Renal cortex interstitium (tissue), 11 donors: ENCODE measurements around the gene KIF26B. TPM values are rescaled to one million over a fixed set of nuclear protein-coding genes. Genes with fewer than 3 reads are reported as not detected.

Experiments
- DNase-seq, 11 donors: peaks; one replicate each; pipeline ENCODE4 v3.0.0-alpha.2; 2013; ENCODE audit warnings: low read depth in 9 of 11, low spot score in 4 of 11; ENCODE audit errors: extremely low read depth in 1 of 11
- polyA plus RNA-seq, 3 donors: library from polyadenylated mRNA; unstranded; fragments of 120-200 nt; gene quantifications; one replicate each; pipeline ENCODE4 v1.2.1, GENCODE V29; 2013; ENCODE audit not compliant: insufficient read length in 3 of 3

The KIF26B gene
- polyA plus RNA-seq, 3 donors = 33.4 to 39.4 (median 38.3) TPM

GRCh38 chr1:245160288-245160687 is 5.5 kb downstream of the KIF26B start:
- DNase-seq = no peak

DNA sequence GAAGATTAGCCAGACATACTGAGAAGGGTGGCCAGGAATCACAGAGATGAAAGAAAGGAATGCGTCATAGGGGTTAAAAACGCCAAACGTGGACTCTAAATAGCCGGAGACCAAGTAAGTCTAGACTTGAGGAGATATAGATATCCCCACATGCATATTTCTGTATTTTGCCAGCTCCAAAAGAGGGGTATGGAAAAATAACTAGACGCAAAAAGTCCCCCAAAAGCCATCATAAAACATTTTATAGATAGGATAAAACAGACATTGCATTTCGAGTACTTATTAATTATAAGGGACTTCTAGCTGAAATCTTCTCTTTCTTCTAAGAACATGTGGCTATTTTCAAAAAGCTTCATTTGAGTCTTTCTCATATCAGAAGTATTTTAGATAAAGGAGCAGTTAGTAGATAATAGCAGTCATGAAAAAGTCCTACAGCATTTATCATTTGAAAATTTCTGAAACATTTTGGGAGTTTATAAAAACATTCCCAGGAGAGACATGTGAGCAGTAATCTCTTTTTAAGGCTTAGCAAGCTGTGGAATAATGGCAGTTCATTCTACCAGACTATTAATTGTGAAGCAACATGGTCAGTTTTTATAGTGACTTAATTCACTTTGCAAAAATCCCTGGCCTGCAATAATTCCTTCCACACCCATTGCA is 6.1 kb downstream of the KIF26B start:
- no peak for DNase-seq

DNA sequence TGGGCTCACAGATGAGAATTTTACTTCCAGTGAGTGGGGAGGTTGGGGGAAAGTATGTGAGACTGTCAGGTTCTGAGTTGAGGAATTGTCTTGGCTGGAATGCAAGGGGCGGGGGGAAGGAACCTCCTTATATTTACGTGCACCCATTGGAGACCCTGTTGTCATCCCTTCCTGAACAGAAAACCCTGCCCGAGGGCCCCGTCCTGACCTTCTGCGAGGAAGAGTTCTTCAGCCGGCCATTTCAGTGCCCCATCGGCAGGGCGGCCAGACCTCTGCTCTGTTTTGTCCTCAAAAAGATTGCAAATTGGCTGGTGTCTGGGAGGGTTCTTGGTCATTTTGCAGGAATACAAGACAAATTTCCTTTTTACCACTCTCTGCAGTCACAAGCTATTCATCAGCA is 7.1 kb downstream of the KIF26B start:
- DNase-seq = no peak

DNA sequence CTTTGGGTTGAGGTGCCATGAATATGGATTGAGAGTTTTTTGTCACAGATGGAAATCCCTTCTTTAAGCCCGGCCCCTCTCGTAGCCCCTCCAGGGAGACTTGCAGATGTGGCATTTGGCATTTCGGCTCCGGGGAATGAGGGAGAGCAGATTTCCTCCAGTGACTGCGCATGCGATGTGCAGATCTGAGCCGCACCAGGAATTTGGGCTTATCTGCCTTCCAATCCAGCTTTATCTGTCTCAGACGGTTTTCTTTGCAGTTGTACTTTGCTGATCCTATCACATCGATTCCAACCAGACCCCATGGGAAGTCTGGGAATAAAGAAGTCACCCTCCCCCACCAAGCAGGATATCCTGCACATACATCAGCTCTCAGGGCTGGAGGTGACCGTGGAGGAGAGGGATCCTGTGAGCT is 11.7 kb downstream of the KIF26B start:
- DNase-seq = no peak

DNA sequence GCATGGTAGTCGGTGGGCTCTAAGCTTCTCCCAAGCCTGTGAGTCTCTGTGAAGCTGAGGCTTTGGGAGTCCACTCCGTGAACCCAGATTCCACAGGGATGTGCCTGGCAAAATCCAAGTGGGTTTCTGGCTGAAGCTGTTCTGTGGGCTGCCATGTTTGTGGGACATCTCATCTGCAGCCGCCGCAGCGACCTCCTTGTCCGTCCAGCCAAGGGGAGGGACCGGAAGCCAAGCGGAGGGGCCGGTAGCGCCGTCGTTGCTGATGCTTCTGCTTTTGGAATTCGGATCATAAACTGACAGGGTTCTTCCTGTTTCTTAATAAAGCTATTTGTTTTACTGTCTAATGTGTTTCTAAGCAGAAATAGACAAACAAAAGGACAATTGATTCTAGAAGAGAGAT is 13.3 kb downstream of the KIF26B start:
- DNase-seq = peak in 1 of 11 donors; percentile 24

GRCh38 chr1:245168906-245169305 is 14.1 kb downstream of the KIF26B start:
- DNase-seq = no peak

DNA sequence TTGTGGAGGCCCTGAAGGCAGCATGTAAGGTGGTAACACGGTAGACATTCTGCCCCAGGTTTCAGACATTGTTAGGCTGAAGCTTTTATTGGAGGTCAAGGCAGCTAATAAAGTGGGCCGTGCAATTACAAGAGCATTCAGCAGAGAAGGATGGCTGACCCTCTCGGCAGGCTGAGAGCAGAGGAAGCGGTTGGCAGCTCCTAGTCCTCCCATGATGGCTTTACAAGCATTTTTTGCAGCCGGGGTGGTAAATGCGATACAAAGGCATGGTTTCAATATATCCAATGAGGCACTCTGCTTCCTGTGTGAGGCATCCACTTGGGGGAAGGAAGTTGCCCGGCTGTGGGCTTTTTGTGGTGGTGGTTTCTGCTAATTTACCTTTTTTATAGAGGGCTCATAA is 14.6 kb downstream of the KIF26B start:
- peak in 1 of 11 donors; percentile 35 for DNase-seq

DNA sequence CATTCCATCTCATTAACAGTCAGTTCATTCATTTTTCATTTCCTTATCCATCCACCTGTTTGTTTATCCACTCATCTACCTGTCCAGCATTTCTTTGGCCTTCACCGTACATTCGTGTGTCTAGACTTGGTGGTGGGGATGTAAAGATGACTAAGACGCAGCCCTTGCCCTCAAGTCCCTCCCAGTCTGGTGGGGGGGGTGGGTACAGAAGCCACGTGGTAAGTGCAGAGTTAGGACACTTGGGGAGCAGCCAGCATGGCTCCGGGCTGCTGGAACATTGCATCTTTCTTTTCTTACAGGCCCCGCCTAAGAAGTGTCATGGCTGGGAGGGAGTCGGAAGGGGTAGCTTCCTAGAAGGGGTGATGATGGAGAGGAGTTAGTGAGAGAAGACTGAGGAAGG is 17.2 kb downstream of the KIF26B start:
- no peak for DNase-seq

DNA sequence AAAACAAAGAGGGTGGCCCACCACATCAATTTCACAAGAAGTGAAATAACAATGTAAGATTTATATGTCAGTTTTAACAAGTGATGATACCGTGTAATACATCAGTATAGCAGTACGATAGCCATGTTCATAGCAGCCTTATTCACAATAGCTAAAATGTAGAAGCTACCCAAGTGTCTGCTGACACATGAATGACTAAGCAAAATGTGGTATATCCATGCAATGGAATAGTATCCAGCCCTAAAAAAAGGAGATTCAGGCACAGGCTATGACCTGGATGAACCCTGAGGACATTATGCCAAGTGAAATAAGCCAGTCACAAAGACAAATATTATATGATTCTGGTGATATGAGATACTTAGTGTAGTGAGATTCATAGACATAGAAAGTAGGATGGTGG is 18.0 kb downstream of the KIF26B start:
- no peak for DNase-seq

DNA sequence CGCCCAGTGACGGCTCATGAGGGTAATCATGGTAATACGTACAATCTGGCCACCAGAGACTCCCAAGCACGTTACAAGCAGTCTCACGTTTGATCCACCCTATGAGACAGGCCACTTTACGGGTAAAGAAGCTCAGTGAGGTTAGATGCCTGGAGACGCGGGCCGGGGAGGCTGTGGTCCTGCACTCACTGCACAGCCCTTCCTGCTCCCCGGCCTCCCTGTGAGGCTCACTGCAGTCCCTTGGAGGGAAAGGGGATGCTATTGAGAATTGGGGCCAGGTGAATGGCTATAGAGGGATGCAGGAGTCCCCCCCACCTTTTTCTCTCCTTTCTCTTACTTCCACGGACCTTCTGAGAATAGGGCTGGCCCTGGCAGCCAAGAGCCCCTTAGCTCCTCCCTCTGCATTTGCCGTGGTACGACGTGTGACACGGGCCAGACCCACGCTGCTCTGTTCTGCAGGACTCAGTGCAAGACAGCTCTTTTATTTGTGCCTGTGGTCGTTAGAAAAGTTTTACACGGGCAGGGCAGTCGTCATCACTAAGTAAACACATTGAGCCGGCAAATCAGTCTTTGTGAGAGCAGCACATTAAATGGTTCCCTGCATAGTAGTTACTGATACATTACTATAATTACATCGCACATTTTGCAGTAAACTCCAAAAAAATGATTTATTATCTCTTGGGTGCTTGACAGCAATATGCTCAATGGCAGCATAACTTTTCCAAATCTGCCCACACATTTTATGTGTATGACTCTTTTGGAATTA is 18.8 kb downstream of the KIF26B start:
- DNase-seq = peak in 1 of 11 donors; percentile 38

- DNase-seq = no peak
Observed at GRCh38 chr1:245177071-245177900, 22.5 kb downstream of the KIF26B start.

DNA sequence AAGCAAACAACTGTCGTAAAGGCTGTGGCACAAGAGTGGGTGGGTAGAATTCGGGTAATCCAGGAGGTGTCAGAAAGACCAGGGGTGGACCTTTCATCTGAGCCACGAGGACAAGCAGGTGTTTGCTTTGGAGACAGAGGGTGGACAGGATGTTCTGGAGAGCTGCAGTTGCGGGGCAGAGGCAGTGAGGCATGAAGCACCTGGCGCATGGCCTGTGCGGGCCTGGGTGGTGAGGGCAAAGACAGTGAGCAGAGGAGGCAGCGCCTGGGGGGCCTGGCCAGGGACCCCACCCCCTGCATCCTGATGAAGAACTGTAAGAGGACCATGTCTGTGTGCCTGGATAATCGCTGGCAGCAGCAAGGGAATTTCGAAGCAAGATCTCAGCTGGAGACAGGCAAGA is 24.9 kb downstream of the KIF26B start:
- no peak for DNase-seq

DNA sequence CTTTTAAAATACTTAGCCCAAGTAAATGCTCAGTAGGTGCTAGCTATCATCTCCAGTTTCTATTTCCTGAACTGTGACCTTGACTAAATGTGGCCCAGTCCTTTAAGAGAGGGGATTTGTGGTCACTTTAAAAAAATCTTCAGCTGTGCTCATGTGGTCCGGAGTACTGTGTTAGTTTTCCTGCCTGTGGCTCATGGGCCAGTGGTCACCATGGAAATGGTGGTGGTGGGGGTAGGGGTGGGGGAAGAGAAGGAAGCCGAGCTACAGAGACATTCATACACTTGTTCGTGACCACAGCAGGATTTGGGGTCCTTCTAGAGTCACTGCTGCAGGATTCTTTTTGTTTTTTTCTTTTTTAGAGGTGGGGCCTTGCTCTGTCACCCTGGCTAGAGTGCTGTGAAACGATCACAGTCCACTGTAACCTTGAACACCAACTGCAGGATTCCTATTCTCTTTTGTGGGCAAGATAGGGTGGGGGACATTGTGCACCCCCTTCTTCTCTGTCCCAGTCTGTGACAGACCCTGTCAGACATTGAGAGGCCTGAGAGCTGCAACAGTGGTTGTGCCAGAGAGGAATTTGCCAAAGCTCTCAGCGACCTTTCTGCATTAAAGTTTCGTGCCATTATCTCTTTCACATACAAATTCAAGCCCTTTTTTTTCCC is 25.8 kb downstream of the KIF26B start:
- peak in 1 of 11 donors; percentile 30 for DNase-seq

- no peak for DNase-seq
Observed at GRCh38 chr1:245181158-245181517, 26.4 kb downstream of the KIF26B start.

- no peak for DNase-seq
Observed at GRCh38 chr1:245182028-245182427, 27.2 kb downstream of the KIF26B start.

GRCh38 chr1:245183429-245183828 is 28.6 kb downstream of the KIF26B start:
- no peak for DNase-seq

- DNase-seq = no peak
Observed at GRCh38 chr1:245184779-245185178, 30.0 kb downstream of the KIF26B start.

DNA sequence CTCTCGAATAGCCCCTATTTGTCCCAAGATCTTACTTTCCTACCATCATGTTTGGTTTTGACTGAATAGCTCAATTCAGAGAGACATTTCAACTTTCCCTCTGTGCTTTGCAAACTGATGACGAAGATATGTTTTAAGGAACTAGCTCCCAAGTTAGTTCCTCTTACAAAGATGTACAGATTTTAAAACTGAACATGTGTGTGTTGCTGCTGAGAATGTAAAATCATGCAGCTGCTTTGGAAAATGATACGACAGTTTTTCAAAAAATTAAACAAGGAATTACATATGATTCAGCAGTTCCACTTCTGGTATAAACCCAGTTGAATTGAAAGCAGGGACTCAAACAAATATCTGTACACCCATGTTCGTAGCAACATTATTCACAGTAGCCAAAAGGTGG is 33.6 kb downstream of the KIF26B start:
- no peak for DNase-seq

DNA sequence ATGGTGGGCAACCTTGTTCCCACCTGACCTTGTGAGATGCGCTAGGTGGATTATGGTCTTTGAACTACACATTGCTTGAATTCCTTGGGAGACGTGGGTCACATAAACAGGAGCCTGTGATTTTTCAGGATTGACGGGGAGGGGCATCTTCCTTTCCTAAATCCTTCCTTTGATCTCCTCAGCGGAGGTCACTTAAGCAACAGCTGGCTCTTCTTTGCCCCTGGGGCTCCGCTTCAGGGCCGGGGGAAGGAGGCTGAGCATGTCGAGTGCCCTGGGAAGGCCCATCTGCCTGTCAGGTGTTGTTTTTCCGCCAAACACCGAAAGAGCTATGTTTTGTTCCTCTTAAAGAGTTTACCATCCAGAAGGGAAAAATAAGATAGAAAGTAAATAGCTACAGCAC is 40.6 kb downstream of the KIF26B start:
- no peak for DNase-seq

DNA sequence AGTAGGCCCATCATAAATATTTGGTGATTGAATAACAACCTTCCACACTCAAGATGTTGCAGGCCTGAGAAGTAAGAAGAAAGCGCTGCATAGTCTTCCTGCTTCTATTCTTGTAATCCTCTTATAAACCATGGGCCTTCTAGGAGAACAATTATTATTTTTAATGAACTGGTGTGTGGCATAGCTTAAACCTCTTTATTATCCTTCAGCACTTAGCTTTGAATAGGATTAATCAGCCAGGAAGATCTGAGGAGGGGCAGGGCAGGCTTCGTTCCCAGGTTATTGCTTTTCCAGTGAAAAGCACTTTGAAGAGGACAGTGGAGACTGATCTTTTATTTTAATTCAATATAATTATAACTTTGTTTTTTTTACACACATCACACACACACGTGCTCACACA is 42.3 kb downstream of the KIF26B start:
- DNase-seq = no peak
